HEK293 (cell line): ENCODE measurements around the gene MUC2.

Source experiments
- CTCF ChIP-seq: fragments of 450-650 bp; formaldehyde crosslinking; IDR thresholded peaks from 2 replicates; pipeline ENCODE4 v1.5.1; 2016; ENCODE audit warnings: missing biosample characterization, missing genetic modification characterization
- PATZ1 ChIP-seq: fragments of 450-650 bp; formaldehyde crosslinking; IDR thresholded peaks from 2 replicates; pipeline ENCODE4 v1.5.1; 2016; ENCODE audit warnings: missing biosample characterization, missing genetic modification characterization
- ZBTB1 ChIP-seq: fragments of 450-650 bp; formaldehyde crosslinking; IDR thresholded peaks from 2 replicates; pipeline ENCODE4 v1.5.1; 2016; ENCODE audit warnings: missing biosample characterization, missing genetic modification characterization
- ZBTB10 ChIP-seq: fragments of 450-650 bp; formaldehyde crosslinking; IDR thresholded peaks from 2 replicates; pipeline ENCODE4 v1.5.1; 2016; ENCODE audit warnings: missing biosample characterization, missing genetic modification characterization
- ZNF530 ChIP-seq: fragments of 450-650 bp; formaldehyde crosslinking; IDR thresholded peaks from 2 replicates; pipeline ENCODE4 v1.5.1; 2016; ENCODE audit warnings: low read depth, missing biosample characterization, missing genetic modification characterization
- ZNF621 ChIP-seq: fragments of 450-650 bp; formaldehyde crosslinking; IDR thresholded peaks from 2 replicates; pipeline ENCODE4 v1.5.1; 2017; ENCODE audit warnings: missing biosample characterization, missing genetic modification characterization
- ZNF704 ChIP-seq: fragments of 450-650 bp; formaldehyde crosslinking; IDR thresholded peaks from 2 replicates; pipeline ENCODE4 v1.5.1; 2016; ENCODE audit warnings: missing biosample characterization, missing genetic modification characterization

GRCh38 chr11:1121331-1121812 lies 46.7 kb downstream of the MUC2 start:
- TF ChIP-seq CTCF (tag by site-specific recombination) (no peak), ZBTB10 (tag by site-specific recombination) (no peak), ZBTB1 (no peak), ZNF621 (no peak), PATZ1 (tag by site-specific recombination) (no peak), ZNF530 (tag by site-specific recombination) (no peak), ZNF704 (no peak)
